HG03469 (cell line): Measurements from ENCODE around the gene GMCL2.
"Not testable (repeated sequence)": the region's sequence is repeated elsewhere in the genome, so short reads cannot be mapped to it uniquely, and the experiment has no call there.

Source experiments
- ATAC-seq: cut with Tn5 transposase; IDR thresholded peaks from one replicate; pipeline ENCODE4 v1.9.1; 2021; ENCODE audit warnings: mild to moderate bottlenecking, moderate library complexity, moderate number of reproducible peaks; ENCODE audit not compliant: unreplicated experiment

GMCL2 gene

GRCh38 chr5:178187014-178187413, at the start of gene GMCL2:
Gene GMCL2, minus strand, starts transcription at chr5:178187371. Its CDS starts 72 bp downstream, at chr5:178187299.
- no peak for ATAC-seq

GRCh38 chr5:178236679-178237078, 49.5 kb upstream of the GMCL2 start:
- ATAC-seq = no peak

- ATAC-seq = no peak
Observed at GRCh38 chr5:178236126-178236525, 49.0 kb upstream of the GMCL2 start.

GRCh38 chr5:178235588-178235974, 48.4 kb upstream of the GMCL2 start:
- no peak for ATAC-seq

- ATAC-seq = no peak
Observed at GRCh38 chr5:178234750-178235587, 47.8 kb upstream of the GMCL2 start.

GRCh38 chr5:178234121-178234749, 47.1 kb upstream of the GMCL2 start:
- no peak for ATAC-seq

GRCh38 chr5:178232920-178233429, 45.8 kb upstream of the GMCL2 start:
- no peak for ATAC-seq

- peak; percentile 53 for ATAC-seq
Observed at GRCh38 chr5:178232124-178232919, 45.2 kb upstream of the GMCL2 start, which contains the start of gene PHYKPL. Gene PHYKPL, minus strand, starts transcription at chr5:178232802. Its CDS starts 252 bp downstream, at chr5:178232550.

GRCh38 chr5:178231539-178232123, 44.5 kb upstream of the GMCL2 start:
- ATAC-seq = no peak

GRCh38 chr5:178230879-178231538, 43.8 kb upstream of the GMCL2 start:
- ATAC-seq = no peak

GRCh38 chr5:178229861-178230260, 42.7 kb upstream of the GMCL2 start:
- no peak for ATAC-seq

GRCh38 chr5:178229111-178229510, 41.9 kb upstream of the GMCL2 start:
- not testable (repeated sequence) for ATAC-seq

GRCh38 chr5:178228609-178229008, 41.4 kb upstream of the GMCL2 start:
- ATAC-seq = no peak

- ATAC-seq = no peak
Observed at GRCh38 chr5:178227929-178228328, 40.8 kb upstream of the GMCL2 start.

GRCh38 chr5:178227138-178227659, 40.0 kb upstream of the GMCL2 start:
- ATAC-seq = no peak

GRCh38 chr5:178225174-178225573, 38.0 kb upstream of the GMCL2 start:
- no peak for ATAC-seq

- no peak for ATAC-seq
Observed at GRCh38 chr5:178224403-178224802, 37.2 kb upstream of the GMCL2 start.

GRCh38 chr5:178223828-178224335, 36.7 kb upstream of the GMCL2 start:
- no peak for ATAC-seq

- no peak for ATAC-seq
Observed at GRCh38 chr5:178223196-178223773, 36.1 kb upstream of the GMCL2 start.
